ENCODE results near the gene OCA2. TPM values are rescaled to one million over a fixed set of nuclear protein-coding genes. Genes with fewer than 3 reads are reported as not detected.

OCA2 gene
- total and polyA plus RNA-seq, 2 of the 13 experiments (the other 11 are each of a cell fraction or from before 2014, with no cell fraction given) = 0.02 to 0.05 TPM

GRCh38 chr15:27807335-27807734 is 291.8 kb downstream of the OCA2 start:
- in situ Hi-C loops (cut with HindIII; ENCODE audit: extremely low pct_ligation_motif_present, low pct_unique_long_range_greater_than_20kb) = no loop called here
- Histone ChIP-seq H3K79me2 (ENCODE audit: insufficient read depth, low read length) (no peaks in the 10 kb centered on the region), H3K9ac (ENCODE audit: insufficient read depth, low read depth, low read length) (no peak overlapping the region), H2AFZ (ENCODE audit: low read length) (no peak overlapping the region), H4K20me1 (ENCODE audit: insufficient read depth, low read length) (no peaks in the 10 kb centered on the region), H3K27ac (ENCODE audit: extremely low read length, insufficient read depth, low read length) (no peak overlapping the region), H3K9me3 (ENCODE audit: low read length) (no peaks in the 10 kb centered on the region), H3K4me1 (ENCODE audit: insufficient read depth, low read length) (no peaks in the 10 kb centered on the region), H3K4me3 (replicated peaks in 1 of 3; ENCODE audit: insufficient read depth in 1 of 3, low read depth in 2 of 3, low read length in 3 of 3) (no peak overlapping the region), H3K27me3 (ENCODE audit: control insufficient read depth in 1 of 2, insufficient read depth in 2 of 2, low read length in 2 of 2) (0 out of 5 replicates have a peak, but pooled peaks cover 0 to 3% of the 10 kb centered on the region in 2 experiments), H3K36me3 (replicated peaks in 1 of 2; ENCODE audit: control insufficient read depth in 1 of 2, insufficient read depth in 2 of 2, low read length in 2 of 2) (no peaks in the 10 kb centered on the region), H3K4me2 (ENCODE audit: low read depth, low read length) (no peak overlapping the region)
- FAIRE-seq (no peak), DNase-seq (ENCODE audit: low spot score) (no peak), ATAC-seq (no peak)
- no peak for TF ChIP-seq TBX3 (IDR thresholded peaks at IDR 0.05; ENCODE audit: borderline replicate concordance)
- TF ChIP-seq ATAD3A (CRISPR knock-in tag; IDR thresholded peaks at IDR 0.05) = no peak
- TF ChIP-seq CSRNP2 (CRISPR knock-in tag; conservative IDR thresholded peaks at IDR 0.05; ENCODE audit: low read depth) = no peak
- TF ChIP-seq NONO (IDR thresholded peaks at IDR 0.05) = no peak
- TF ChIP-seq NONO (CRISPR knock-in tag; conservative IDR thresholded peaks at IDR 0.05) = no peak
- TF ChIP-seq SP4 (CRISPR knock-in tag; IDR thresholded peaks at IDR 0.05) = no peak
- no peak for TF ChIP-seq ZUFSP (CRISPR knock-in tag; IDR thresholded peaks at IDR 0.05; ENCODE audit: borderline replicate concordance)
- TF ChIP-seq ZNF883 (CRISPR knock-in tag; IDR thresholded peaks at IDR 0.05; ENCODE audit: not compliant biosample characterization) = no peak
- TF ChIP-seq NFE2L2 (IDR thresholded peaks at IDR 0.05; ENCODE audit: low read length) = no peak
- no peak for TF ChIP-seq RXRB (CRISPR knock-in tag; IDR thresholded peaks at IDR 0.05; ENCODE audit: borderline replicate concordance)
- TF ChIP-seq DR1 (CRISPR knock-in tag; IDR thresholded peaks at IDR 0.05) = no peak
- no peak for TF ChIP-seq RFX1 (IDR thresholded peaks at IDR 0.05)
- TF ChIP-seq ZNF709 (CRISPR knock-in tag; IDR thresholded peaks at IDR 0.05) = no peak
- TF ChIP-seq ATRX (CRISPR knock-in tag; IDR thresholded peaks at IDR 0.05; ENCODE audit: borderline replicate concordance) = no peak
- no peak for TF ChIP-seq THAP9 (CRISPR knock-in tag; IDR thresholded peaks at IDR 0.05; ENCODE audit: borderline replicate concordance)
- TF ChIP-seq HHEX (CRISPR knock-in tag; IDR thresholded peaks at IDR 0.05) = no peak
- WGBS (ENCODE audit: low lambda C conversion rate) = 32% methylated on average over 7 of the region's 7 CpGs
- BruUV-seq (replicated peaks) = no TSS peak
- CTCF ChIA-PET (ENCODE audit: low intra/inter-chr PET ratio, low total read pairs) = no interaction called here
- POLR2A ChIA-PET = no interaction called here
- intact Hi-C loops (cut with micrococcal nuclease; ENCODE audit: unreplicated experiment) = no loop called here

Measured in HepG2 (cell line).